Heart left ventricle (tissue), 16 donors: ENCODE data around the gene LY86. TPM values are rescaled to one million over a fixed set of nuclear protein-coding genes. Genes with fewer than 3 reads are reported as not detected.

Experiments used
- ATAC-seq, 4 donors: fragments of 200-7000 bp; cut with Tn5 transposase; one replicate each; pipeline ENCODE4 v1.9.1; 2020 to 2022; ENCODE audit warnings: moderate library complexity in 4 of 4, mild to moderate bottlenecking in 3 of 4, moderate number of reproducible peaks in 1 of 4
- DNase-seq, 5 donors: peaks; one replicate each; pipeline ENCODE4 v3.0.0-alpha.2; 2020
- H3K27ac ChIP-seq, 12 donors: fragments of 200-600 bp; sonication (generic) in 4 of 12; one replicate each; pipeline versions ENCODE4 v1.5.0 to v1.8.0; 2016 to 2022; ENCODE audit warnings: mild to moderate bottlenecking in 2 of 12
- H3K27me3 ChIP-seq, 9 donors: fragments of 200-600 bp; sonication (generic) in 2 of 9; one replicate each; pipeline versions ENCODE4 v1.5.1 to v1.8.0; 2016 to 2022; ENCODE audit warnings: mild to moderate bottlenecking in 3 of 9
- H3K36me3 ChIP-seq, 9 donors: fragments of 200-600 bp; sonication (generic) in 2 of 9; one replicate each; pipeline versions ENCODE4 v1.5.0 to v1.8.0; 2018 to 2022; ENCODE audit warnings: mild to moderate bottlenecking in 2 of 9
- H3K4me1 ChIP-seq, 12 donors: fragments of 200-600 bp; sonication (generic) in 4 of 12; one replicate each; pipeline versions ENCODE4 v1.5.0 to v1.8.0; 2016 to 2022; ENCODE audit warnings: mild to moderate bottlenecking in 3 of 12
- H3K4me3 ChIP-seq, 12 donors: fragments of 200-600 bp; sonication (generic) in 4 of 12; one replicate each; pipeline versions ENCODE4 v1.5.0 to v1.8.0; 2017 to 2022; ENCODE audit warnings: mild to moderate bottlenecking in 9 of 12, moderate library complexity in 4 of 12
- H3K9me3 ChIP-seq, 12 donors: fragments of 200-600 bp; sonication (generic) in 4 of 12; one replicate each; pipeline versions ENCODE4 v1.5.0 to v1.8.0; 2016 to 2022; ENCODE audit warnings: mild to moderate bottlenecking in 1 of 12
- CTCF ChIP-seq, 12 donors: fragments of 200-600 bp; sonication (generic) in 4 of 12; IDR thresholded peaks; one replicate each; pipeline versions ENCODE4 v1.5.0 to v1.8.0; 2018 to 2022; ENCODE audit warnings: antibody characterized with exemption in 12 of 12, mild to moderate bottlenecking in 5 of 12
- POLR2A ChIP-seq, 2 donors: fragments of 450-650 bp; IDR thresholded peaks; one replicate each; pipeline ENCODE4 v1.6.1; 2017; ENCODE audit warnings: antibody characterized with exemption in 2 of 2, mild to moderate bottlenecking in 2 of 2, moderate library complexity in 2 of 2
- WGBS, 4 donors: extraction: QIAGEN DNeasy Blood & Tissue Kit in 2 of 4; methylation state at CpG; one replicate each; pipeline versions ENCODE4 v1.1.5 to v1.1.7; 2013 to 2018; 5-methylcytosine and 5-hydroxymethylcytosine counted together
- intact Hi-C, 10 donors: fragments of 100-400 bp; cut with DNase I; formaldehyde crosslinking; loops; one replicate each; pipeline versions ENCODE4 v1.11.1 to v1.14.2; 2022
- polyA plus RNA-seq, 2 donors: library from polyadenylated mRNA; stranded (reverse); fragments of 200-250 nt; gene quantifications; one replicate each; pipeline ENCODE4 v1.2.3, GENCODE V29; 2013
- total RNA-seq, 9 donors: library from RNA; depleted of rRNA in 2 of 9; stranded (reverse); fragments of >200 nt in 2 of 9; fragmentation: NEBNext Ultra II Directional in 3 of 9; extraction: Animal tissue kit (Norgen Biotek cat#: 25700) in 3 of 9; gene quantifications; one replicate each; pipeline versions ENCODE4 v1.1.0 to v1.2.4, GENCODE V29; 2016 to 2023
- donor health status: ischemic (EF 13 %, LVEDD 7.1; RV severe dilation, severe dysfunction).
- donor health status: healthy with polysubstance abuse.
- donor health status: DM: no; HTN: yes; CAD: no.
- donor health status: DM: no; HTN: no; CAD: no.
- donor health status: ischemic (EF 25% LVEDD 6.9; RV normal size, moderate dysfunction).
- donor health status: ischemic (EF 25% LVEDD 5.7; RV mildly dilated, moderate dysfunction).
- donor health status: healthy.
- donor health status: DM: yes; HTN: yes; CAD: no.
- donor health status: ischemic (EF 35%, LVEDD 5.7; RV mildly dilated, moderate dysfunction).
- donor health status: nonischemic (EF 11% LVEDD 7.7; RV severe dilation, severe dysfunction).
- donor health status: DM: yes; HTN: yes; CAD: no.
- donor health status: PGD.
- donor health status: ischemic (EF 29% LVEDD 5.4; RV normal size, mild dysfunction).
- donor health status: nonischemic (EF 23%, LVEDD 6.1; RV moderate dilation, normal function).

LY86 gene
- total and polyA plus RNA-seq, 11 donors: 0.23 to 13.4 (median 0.75) TPM

DNA sequence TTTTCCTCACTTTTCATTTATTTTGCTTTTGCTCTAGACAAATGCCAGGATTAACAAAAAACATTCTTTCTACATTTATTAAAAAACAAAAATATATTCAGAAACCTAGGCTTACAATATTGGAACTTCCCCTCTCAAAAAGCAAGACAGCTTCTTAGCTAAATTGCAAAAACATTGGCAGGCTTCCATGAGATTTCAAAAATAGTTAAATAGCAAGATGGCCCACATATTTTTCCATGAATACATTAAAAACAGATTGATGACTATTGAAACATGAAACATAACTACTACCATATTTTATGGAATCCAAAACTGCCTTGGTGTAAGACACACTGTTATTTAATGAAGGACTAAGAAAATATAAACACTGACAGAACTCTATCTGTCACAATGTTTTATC lies 92.0 kb downstream of the LY86 start:
- H3K36me3 ChIP-seq: no peaks in the 10 kb centered on the region
- intact Hi-C loops: no loop called here
- H3K4me3 ChIP-seq: no peak overlapping the region
- no peaks in the 10 kb centered on the region for H3K9me3 ChIP-seq
- TF ChIP-seq POLR2A (IDR thresholded peaks at IDR 0.05) (no peak), CTCF (IDR thresholded peaks at IDR 0.05) (no peak)
- peaks cover 0 to 77% (median 13%) of the 10 kb centered on the region in 12 donors for H3K4me1 ChIP-seq
- H3K27me3 ChIP-seq: no peaks in the 10 kb centered on the region
- H3K27ac ChIP-seq: peak overlapping the region in 1 of 12 donors; percentile 63
- ATAC-seq: no peak
- DNase-seq: no peak

GRCh38 chr6:6681075-6681849 lies 92.7 kb downstream of the LY86 start:
- no peak for DNase-seq
- no peak overlapping the region for H3K4me3 ChIP-seq
- H3K4me1 ChIP-seq: peaks cover 0 to 82% (median 13%) of the 10 kb centered on the region in 12 donors
- no peaks in the 10 kb centered on the region for H3K27me3 ChIP-seq
- H3K27ac ChIP-seq: peak overlapping the region in 1 of 12 donors; percentile 63
- WGBS, 4 donors: 87 to 89% (median 89%) methylated on average over 11 of the region's 11 CpGs
- TF ChIP-seq CTCF (IDR thresholded peaks at IDR 0.05) (no peak), POLR2A (IDR thresholded peaks at IDR 0.05) (no peak)
- intact Hi-C loops: no loop called here
- no peaks in the 10 kb centered on the region for H3K9me3 ChIP-seq
- no peaks in the 10 kb centered on the region for H3K36me3 ChIP-seq
- no peak for ATAC-seq

DNA sequence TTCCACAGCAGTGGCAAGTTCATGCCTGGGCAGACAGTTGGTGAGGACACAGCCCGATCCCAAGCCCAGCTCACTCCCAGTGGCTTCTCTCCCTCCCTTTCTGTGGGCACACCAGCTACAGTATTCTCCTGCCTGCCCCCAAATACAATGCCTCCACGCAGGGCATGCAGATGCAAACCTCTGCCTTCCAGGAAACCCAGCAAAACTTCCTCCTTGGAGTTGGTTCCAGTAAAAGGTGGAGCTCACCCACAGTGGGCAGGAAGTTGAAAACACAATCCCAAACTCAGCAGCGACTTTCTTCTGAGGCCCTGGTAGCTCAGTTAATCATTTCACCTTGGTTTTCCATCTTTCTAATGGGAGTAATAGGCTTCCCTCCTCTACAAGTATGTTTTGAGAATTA lies 93.7 kb downstream of the LY86 start:
- Histone ChIP-seq H3K27me3 (no peaks in the 10 kb centered on the region), H3K27ac (peak overlapping the region in 6 of 12 donors; percentile 22 to 63 (median 42)), H3K4me1 (peaks cover 0 to 88% (median 11%) of the 10 kb centered on the region in 12 donors), H3K9me3 (no peaks in the 10 kb centered on the region), H3K36me3 (no peaks in the 10 kb centered on the region), H3K4me3 (no peak overlapping the region)
- no peak for ATAC-seq
- intact Hi-C loops: no loop called here
- 63 to 75% (median 66%) methylated on average over 3 of the region's 3 CpGs for WGBS, 4 donors
- no peak for DNase-seq
- TF ChIP-seq POLR2A (IDR thresholded peaks at IDR 0.05) (no peak), CTCF (IDR thresholded peaks at IDR 0.05) (no peak)

DNA sequence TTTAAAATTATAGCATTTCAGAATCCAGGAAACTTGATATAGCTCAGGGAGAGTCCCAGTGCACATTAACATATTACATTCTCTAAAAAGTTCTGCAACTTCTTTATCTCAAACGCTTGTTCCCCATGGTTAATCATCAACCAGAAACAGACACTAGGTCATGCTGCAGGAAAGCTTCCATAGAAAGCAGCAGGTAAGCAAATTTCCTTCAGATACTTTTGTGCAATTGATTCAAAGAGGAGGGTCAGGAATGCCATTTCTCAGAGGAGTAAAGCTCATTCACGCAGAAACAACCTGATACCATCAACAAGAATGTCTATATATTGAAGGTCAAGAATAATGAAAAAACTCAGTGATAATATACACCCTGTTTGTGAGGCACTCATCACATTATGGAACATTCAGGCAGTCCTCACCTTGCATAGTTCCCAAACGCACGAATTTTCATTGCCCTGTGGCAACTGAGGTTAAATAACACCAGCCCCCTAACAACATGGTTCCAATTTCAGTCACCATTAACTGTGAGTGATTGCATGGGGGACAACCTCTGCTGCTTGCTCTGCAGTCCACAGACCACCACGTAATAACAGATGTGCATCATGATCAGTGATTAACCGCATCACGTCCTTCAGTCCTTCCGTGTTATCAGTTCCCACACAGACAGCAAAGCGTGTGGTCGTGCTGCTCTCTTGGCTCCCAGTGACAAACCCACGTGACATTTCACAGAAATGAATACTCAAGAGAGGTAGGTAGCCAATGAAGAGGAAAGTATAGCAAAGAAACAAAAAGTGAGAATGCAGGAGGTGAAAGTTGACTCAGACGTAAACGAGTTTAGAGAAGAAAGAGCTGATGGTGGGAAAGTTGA lies 95.7 kb downstream of the LY86 start:
- 51 to 61% (median 59%) methylated on average over 13 of the region's 13 CpGs for WGBS, 4 donors
- no peaks in the 10 kb centered on the region for H3K27me3 ChIP-seq
- no peaks in the 10 kb centered on the region for H3K36me3 ChIP-seq
- intact Hi-C loops: no loop called here
- TF ChIP-seq CTCF (IDR thresholded peaks at IDR 0.05): no peak
- TF ChIP-seq POLR2A (IDR thresholded peaks at IDR 0.05): no peak
- H3K4me3 ChIP-seq: no peak overlapping the region
- no peaks in the 10 kb centered on the region for H3K9me3 ChIP-seq
- H3K27ac ChIP-seq: no peak overlapping the region
- DNase-seq: no peak
- no peak for ATAC-seq
- H3K4me1 ChIP-seq: peaks cover 3 to 93% (median 29%) of the 10 kb centered on the region in 12 donors
